NOMO-1 (cell line): ENCODE results near the gene HSD3B1.
A peak's percentile ranks its signal among the peaks of the same experiment; 100 is the strongest.
"Not testable (repeated sequence)": the region's sequence is repeated elsewhere in the genome, so short reads cannot be mapped to it uniquely, and the experiment has no call there.

Source experiments
- DNase-seq, 2 experiments: peaks; one replicate each; lab custom pipeline; 2025; ENCODE audit not compliant: unreplicated experiment in 2 of 2; lab: John Stamatoyannopoulos, UW

HSD3B1 gene

GRCh38 chr1:119489201-119489600 is 17.8 kb upstream of the HSD3B1 start:
- no peak for DNase-seq

GRCh38 chr1:119490925-119491324 is 16.1 kb upstream of the HSD3B1 start:
- no peak for DNase-seq

- DNase-seq = no peak
Observed at GRCh38 chr1:119492763-119493162, 14.2 kb upstream of the HSD3B1 start.

- DNase-seq = no peak
Observed at GRCh38 chr1:119504831-119505230, 2.2 kb upstream of the HSD3B1 start.

GRCh38 chr1:119510046-119510445 is 3.0 kb downstream of the HSD3B1 start:
- DNase-seq = no peak

GRCh38 chr1:119515221-119515620 is 8.2 kb downstream of the HSD3B1 start:
- no peak for DNase-seq

- DNase-seq = no peak
Observed at GRCh38 chr1:119516247-119516646, 9.2 kb downstream of the HSD3B1 start.

- no peak for DNase-seq
Observed at GRCh38 chr1:119516680-119517079, 9.7 kb downstream of the HSD3B1 start.

- not testable (repeated sequence) for DNase-seq
Observed at GRCh38 chr1:119517667-119518066, 10.7 kb downstream of the HSD3B1 start.

- no peak for DNase-seq
Observed at GRCh38 chr1:119531606-119532323, 24.8 kb downstream of the HSD3B1 start.

GRCh38 chr1:119532324-119532910 is 25.4 kb downstream of the HSD3B1 start:
- DNase-seq = no peak

GRCh38 chr1:119535381-119535780 is 28.4 kb downstream of the HSD3B1 start:
- peak in 1 of 2 experiments; percentile 37 for DNase-seq

GRCh38 chr1:119537966-119538365 is 31.0 kb downstream of the HSD3B1 start:
- no peak for DNase-seq

- no peak for DNase-seq
Observed at GRCh38 chr1:119539636-119540035, 32.6 kb downstream of the HSD3B1 start.

GRCh38 chr1:119541389-119541788 is 34.4 kb downstream of the HSD3B1 start:
- DNase-seq = no peak

GRCh38 chr1:119542492-119542946 is 35.5 kb downstream of the HSD3B1 start:
- DNase-seq = no peak

GRCh38 chr1:119544165-119544762 is 37.3 kb downstream of the HSD3B1 start:
- DNase-seq = no peak

- no peak for DNase-seq
Observed at GRCh38 chr1:119546641-119547040, 39.6 kb downstream of the HSD3B1 start.

- DNase-seq = no peak
Observed at GRCh38 chr1:119547306-119547705, 40.3 kb downstream of the HSD3B1 start.

GRCh38 chr1:119547805-119548204 is 40.8 kb downstream of the HSD3B1 start:
- no peak for DNase-seq

- peak; percentile 50 to 63 for DNase-seq
Observed at GRCh38 chr1:119549719-119550132, 42.7 kb downstream of the HSD3B1 start.

GRCh38 chr1:119550381-119550780 is 43.4 kb downstream of the HSD3B1 start:
- DNase-seq = no peak
